GM19043 (cell line): ENCODE data around the gene GTF3C1.

ENCODE experiments used
- ATAC-seq: cut with Tn5 transposase; IDR thresholded peaks from one replicate; pipeline ENCODE4 v1.9.1; 2021; ENCODE audit warnings: low read depth; ENCODE audit not compliant: unreplicated experiment

GTF3C1 gene

GRCh38 chr16:27430512-27430911 is 119.2 kb downstream of the GTF3C1 start:
- no peak for ATAC-seq

DNA sequence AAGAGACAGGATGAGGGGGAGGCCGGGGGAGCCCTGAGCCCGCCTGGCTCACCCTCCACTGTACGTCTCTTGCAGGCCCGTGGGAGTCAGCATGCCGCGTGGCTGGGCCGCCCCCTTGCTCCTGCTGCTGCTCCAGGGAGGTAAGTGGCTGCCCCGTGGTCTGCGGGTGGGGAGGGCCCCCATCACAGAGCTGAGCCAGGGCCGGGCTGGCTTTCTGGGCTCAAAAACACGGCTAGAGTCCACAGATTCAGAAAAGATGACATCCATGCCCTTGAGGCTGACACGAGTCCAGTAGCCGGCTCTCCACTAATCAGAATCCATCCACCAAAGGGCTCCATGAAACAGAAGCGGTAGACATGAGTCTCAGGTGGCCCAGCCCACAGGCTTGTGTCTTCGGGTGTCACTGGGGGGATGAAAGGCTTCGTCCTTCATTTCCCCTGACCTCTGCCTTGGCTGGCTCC is 119.7 kb downstream of the GTF3C1 start:
- ATAC-seq: no peak

- ATAC-seq: no peak
Measured at GRCh38 chr16:27429330-27429871, 120.3 kb downstream of the GTF3C1 start.

- no peak for ATAC-seq
Measured at GRCh38 chr16:27428026-27428785, 121.5 kb downstream of the GTF3C1 start.

DNA sequence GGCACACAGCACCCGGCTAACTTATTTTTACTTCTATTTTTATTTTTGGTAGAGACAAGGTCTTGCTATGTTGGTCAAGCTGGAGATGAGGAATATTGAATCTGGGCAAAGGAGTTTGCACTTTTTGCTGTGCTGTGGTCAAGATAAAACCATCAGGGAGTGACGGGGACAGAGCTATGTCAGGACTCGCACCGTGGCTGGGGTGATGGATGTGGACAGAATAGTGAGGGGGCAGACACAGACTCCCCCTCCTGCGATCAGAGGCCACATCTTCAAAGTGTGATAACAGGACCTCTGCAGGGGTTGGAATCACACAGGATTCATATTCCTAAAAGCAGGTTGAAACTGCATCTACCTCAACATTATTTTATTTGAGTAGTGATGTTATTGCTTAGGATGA is 122.2 kb downstream of the GTF3C1 start:
- no peak for ATAC-seq

GRCh38 chr16:27426423-27427408 is 123.0 kb downstream of the GTF3C1 start:
- ATAC-seq: peak; percentile 79

DNA sequence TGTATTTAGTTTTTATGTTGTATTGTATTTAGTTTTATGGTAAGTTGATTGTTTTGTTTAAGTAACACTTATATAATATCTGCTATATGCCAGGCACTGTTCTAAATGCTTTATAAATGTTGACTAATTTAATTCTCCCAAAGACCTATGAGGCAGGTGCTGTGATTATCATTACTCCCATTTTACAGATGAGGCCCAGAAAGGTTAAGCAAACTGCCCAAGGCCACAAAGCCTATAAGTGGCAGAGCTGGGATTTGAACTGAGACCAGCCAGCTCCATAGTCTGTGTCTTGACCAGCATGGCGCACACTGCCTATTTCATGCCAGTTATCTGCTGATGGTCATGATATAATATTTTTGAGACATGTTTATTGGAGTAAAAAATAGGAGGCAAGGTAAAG is 123.8 kb downstream of the GTF3C1 start:
- no peak for ATAC-seq

DNA sequence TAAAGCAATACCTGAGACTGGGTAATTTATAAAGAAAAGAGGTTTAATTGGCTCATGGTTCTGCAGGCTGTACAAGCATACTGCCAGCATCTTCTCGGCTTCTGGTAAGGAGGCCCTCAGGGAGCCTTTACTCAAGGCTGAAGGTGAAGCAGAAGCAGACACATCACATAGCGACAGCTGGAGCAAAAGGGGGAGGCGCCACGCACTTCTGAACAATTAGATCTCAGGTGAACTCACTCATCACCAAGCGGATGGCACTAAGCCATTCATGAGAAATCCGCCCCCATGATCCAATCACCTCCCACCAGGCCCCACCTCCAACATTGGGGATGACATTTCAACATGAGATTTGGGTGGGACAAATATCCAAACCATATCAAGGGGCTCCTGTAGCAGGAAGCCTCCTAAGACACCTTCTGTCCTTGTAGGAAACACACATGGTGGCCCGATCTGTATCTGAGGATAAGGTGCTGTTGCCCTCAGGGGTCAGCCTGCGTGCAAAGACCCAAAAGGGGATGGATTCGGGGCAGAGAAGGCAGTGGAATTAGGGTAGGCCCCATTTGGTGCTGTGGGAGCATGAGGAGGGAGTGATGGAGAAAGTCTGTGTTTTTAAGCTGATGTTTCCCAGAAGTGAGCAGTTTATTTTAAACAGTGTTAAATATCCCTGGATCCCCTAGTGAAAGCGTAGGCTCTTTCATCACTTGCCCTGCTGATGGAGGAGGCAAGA is 124.8 kb downstream of the GTF3C1 start:
- ATAC-seq: no peak

DNA sequence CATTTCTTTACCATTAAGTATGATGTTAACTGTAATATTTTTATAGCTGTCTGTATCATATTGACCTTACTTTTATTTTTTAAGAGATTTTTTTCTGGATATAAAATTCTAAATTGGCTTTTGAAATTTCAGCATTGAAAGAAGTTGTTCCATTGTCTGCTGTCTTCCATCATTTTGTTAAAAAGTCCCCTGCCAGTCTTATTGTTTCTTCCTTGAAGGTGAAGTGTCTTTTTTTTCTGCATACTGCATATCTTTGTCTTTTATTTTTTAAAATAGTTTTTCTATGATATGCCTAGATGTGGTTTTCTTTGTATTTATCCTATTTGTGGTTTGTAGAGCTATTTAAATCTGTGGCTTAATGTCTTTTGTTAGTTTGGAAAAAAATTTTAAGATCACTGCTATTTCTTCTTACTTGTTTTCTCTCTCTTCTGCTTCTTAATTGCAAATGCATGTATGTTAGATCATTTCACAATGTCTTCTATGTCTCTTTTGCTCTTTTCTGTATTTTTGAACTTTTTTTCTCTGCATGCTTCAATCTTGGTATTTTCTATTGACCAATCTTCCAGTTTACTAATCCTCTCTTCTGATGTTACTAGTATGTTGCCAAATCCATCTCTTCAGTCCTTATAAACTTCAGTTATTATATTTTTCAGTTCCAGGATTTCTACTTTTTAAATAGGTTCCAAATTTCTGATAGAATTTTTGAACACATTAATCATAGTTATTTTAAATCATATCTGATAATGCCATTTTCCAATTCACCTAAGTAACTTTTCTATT is 127.6 kb downstream of the GTF3C1 start:
- no peak for ATAC-seq

DNA sequence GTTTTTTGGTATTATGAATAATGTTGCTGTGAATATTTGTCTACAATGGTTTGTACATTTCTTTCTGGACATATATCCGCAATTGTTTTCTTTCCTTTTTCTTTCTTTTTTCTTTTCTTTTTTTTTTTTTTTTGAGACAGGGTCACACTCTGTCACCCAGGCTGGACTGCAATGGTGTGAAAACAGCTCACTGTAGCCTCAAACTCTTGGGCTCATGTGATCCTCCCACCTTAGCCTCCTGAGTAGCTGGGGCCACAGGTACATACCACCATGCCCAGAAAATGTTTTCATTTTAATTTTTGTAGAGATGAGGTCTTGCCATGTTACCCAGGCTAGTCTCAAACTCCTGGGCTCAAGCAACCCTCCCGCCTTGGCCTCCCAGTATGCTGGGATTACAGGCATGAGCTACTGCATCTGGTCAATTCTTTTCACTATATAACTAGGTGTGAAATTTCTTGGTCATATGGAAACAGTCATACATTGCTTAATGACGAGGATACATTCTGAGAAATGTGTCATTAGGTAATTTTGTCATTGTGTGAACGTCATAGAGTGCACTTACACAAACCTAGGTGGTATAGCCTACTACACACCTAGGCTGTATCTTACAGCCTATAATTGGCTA is 132.6 kb downstream of the GTF3C1 start:
- ATAC-seq: no peak

- ATAC-seq: no peak
Measured at GRCh38 chr16:27414788-27415431, 134.8 kb downstream of the GTF3C1 start.

DNA sequence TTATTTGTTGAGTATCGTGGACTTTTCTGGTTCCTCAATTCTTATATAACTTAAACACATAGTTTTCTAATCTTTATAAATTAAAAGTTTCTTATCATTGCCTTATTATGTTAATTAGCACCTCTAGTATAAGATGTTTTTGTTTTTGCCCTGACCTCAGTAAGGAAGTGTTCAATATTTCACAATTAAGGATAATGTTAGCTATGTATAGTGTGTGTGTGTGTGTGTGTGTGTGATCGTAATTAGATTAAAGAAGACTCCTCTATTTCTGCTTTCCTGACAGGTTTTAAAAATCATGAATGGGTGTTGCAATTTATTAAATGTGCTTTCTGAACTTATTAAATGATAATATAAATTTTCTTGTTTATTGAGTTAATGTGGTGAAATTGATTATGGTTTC is 135.8 kb downstream of the GTF3C1 start:
- ATAC-seq: no peak

DNA sequence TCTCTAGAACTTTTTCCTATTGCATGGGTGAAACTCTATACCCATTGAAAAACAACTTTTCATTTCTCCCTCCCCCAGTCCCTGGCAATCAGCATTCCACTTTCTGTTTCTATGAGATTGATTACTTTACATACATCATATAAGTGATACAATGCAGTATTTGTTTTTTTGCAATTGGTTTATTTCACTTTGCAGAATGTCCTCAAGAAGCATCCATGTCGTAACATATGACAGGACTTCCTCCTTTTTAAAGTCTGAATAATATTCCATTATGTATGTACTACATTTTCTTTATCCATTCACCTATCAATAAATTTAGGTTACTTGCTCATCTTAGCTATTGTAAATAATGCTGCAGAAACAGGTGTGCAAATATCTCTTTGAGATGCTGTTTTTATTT is 139.0 kb downstream of the GTF3C1 start:
- ATAC-seq: no peak
